Measurements from ENCODE around the gene PSD. TPM values are rescaled to one million over a fixed set of nuclear protein-coding genes. Genes with fewer than 3 reads are reported as not detected.
A peak's percentile ranks its signal among the peaks of the same experiment; 100 is the strongest.

Gene PSD
- 1 to 10 TPM; 2.0 to 2.5 TPM for total RNA-seq

DNA sequence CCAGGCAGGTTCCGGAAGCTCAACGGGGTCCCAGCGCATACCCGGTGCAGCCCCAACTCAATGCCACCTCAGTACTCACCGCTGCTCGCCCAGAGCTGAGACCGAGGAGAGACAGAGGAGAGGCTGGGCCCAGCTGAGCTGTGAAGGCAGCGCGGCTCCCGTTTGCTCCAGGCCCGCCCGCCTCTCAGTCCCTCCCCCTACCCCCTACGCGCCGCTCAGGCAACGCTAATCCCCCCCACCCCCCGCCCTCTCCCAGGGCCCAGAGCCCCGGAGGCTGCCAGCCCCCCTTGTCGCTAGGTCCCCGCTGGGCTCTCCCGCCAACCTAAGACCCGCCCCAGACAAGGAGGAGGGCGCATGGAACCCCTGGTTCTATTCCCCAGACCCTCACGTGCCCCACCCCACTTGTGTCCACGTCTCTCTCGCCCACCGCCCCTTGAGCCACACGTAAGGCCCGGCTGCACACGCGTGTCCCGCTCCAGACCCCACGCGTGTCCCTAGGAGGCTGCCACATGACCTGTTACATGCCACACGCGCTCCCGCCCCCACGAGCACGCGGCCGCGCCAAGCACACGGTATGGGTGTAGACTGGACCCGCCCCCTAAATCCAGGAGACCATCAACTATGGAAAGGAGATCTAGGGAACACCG lies at the start of gene PSD:
Gene PSD, minus strand, starts transcription at position 164 of the 647 bp plus-strand sequence. CDS start 1,747 bp downstream, outside the sequence.

DNA sequence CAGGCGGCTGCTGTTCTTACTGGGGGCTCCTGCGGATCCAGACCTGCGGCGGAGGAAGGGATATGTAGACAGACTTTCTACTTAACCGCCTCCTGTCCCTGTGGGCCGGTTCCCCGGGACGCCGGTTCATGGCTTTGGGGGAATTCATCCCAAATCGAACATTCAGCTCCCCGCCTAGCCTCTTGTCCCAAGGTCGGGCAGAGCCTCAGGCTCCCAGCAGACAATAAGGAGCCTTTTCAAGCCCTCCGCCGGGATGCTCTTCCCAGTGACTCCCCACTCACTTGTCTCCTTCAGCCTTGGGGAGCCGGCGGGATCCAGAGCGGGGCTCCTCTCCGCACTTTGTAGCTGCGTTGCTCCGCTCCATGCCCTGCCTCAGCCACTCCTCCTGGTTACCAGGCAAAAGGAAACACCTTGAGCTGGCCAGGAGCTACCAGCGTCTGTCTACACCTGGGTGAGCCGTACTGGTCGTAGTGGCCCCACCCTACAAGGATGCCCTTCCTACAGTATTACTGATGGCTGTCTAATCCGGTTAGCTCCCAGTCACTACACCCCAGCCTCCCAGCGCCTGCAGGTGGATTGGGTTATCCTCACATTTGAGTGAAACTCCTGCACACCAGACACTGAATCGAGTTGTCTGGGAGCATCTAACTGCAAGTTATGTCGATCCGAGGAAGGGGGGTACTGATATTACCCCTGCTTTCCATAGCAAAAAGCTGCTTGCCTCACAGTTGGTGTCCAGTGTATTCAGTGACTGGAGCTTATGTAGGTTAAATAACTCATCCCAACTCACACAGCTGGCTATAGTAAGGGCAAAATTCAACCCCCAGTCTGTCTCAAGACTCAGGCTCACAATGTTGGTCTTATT lies 32.8 kb upstream of the PSD start, which contains the start of gene C10orf95:
Gene C10orf95, minus strand, starts transcription at position 439 of the 865 bp plus-strand sequence. CDS start 450 bp downstream, outside the sequence.

DNA sequence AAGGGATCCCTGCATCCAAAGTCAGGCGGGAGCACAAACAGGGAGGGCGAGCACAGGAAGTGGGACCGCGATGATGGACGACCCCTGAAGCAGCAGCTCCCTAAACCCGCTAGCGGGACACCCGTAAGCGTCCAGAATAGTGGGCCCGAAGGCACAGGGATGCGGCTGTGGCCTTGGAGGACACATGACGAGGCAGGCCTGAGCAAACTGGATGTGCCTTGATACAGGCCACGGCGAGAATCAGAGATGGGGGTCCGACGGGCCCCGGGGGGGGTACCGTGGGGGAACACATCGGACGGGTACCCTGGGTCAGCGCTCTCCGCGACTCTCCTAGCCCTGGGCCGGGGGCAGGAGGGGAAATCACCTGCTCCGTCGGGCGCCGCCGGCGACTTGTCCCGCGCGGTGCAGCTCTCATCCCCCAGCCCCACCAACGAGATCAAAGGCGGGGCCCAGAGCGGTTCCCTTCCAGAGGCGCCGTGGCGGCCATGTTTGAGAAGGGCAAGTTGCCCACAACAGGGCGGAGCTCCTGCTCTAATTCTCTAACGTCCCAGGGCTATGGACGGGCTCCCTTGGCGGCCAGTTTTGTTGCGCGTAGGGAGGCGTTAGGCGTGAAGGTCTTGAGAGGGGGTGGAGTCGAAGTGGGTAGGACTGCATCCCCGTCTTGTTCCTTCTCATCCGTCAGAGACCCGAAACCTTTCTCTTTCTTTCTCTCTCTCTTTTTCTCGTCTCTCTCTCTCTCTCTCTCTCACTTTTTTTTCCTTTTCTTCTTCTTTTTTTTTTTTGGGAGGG lies 13.8 kb upstream of the PSD start, which contains the start of gene CUEDC2:
Gene CUEDC2, minus strand, starts transcription at position 413 of the 789 bp plus-strand sequence. CDS start 7,386 bp downstream, outside the sequence.

DNA sequence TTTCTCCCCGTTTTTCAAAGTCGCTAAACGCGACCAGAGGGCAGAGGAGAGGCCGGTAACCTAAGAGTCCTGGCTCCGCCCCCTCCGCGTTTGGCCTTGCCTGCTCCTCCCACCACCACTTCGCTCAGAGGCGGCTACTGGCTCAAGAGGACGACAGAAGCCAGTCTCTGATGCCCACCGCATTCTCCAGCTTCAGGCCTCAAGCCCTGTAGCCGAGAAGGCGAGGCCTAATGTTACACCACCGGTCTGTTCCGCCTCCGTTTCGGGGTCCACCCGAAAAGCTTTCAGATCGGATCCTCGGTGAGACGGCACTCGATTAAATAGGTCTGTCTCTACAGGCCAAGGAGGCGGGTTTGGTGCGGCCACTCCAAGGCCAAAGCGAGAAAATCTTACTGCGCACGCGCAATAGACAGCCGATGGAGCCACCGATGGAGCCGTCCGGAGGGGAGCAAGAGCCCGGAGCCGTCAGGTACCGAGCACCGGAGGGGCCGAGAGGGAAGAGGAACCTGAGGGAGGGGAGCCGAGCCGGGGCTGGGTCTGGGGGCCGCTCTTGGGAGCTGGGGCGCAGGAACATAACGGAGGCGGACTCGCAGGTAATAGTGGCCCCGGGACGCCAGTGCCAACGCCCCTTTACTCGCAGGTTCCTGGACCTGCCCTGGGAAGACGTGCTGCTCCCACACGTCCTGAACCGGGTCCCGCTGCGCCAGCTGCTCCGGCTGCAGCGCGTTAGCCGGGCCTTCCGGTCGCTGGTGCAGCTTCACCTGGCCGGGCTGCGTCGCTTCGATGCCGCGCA lies 2.3 kb upstream of the PSD start, which contains the start of gene FBXL15:
Gene FBXL15, plus strand, starts transcription at position 123 of the 793 bp plus-strand sequence. Its CDS starts 294 bp downstream, at position 417.

DNA sequence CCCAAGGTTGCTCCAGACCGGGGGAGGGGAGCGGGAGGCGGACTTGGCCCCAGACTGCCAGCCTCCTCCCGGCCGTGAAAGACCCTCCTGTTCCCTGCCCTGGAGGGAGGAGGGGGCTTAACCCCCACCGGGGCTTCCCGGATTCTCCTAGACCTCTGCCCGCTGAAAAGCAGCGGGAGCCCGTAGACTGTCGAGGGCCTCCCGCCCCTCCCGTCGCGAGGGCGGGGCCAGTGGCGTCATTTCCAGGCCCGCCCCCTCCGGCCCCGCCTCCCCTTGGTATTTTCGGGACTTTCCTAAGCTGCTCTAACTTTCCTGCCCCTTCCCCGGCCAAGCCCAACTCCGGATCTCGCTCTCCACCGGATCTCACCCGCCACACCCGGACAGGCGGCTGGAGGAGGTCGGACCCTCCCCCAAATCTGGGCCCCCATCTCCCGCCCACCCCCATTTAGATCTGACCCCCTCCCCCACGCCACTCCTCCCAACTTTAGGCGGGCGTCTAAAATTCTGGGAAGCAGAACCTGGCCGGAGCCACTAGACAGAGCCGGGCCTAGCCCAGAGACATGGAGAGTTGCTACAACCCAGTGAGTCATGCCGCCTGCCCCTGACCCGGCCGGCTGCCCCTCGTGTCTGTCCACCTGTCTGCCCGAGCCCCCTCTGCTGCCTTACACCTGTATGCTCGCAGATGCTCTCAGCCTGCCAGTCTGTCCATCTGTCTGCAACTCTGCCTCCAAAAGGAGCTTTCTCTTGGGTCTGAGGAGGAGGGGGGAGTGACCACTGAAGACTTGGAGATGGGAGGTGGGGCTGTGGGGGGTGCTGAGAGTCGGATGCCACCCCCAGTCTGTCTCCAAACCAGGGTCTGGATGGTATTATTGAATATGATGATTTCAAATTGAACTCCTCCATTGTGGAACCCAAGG lies 22.9 kb downstream of the PSD start, which contains the start of gene NFKB2:
Gene NFKB2, plus strand, starts transcription at position 306 of the 917 bp plus-strand sequence. Its CDS starts 255 bp downstream, at position 561.

Small RNA genes within 50 kb of the gene (microRNA-seq; reads per million reads assigned to microRNA genes)
- 6,533 reads per million, percentile 96 among the genes with 10 or more reads in this experiment for gene MIR146B (ENCODE audit: borderline microRNAs expressed, borderline replicate concordance)

Other genes starting within 250 kb of the PSD start
- not detected for gene ELOVL3, start 192.5 kb downstream of the PSD start, total RNA-seq
- gene PITX3, start 177.3 kb downstream of the PSD start, total RNA-seq: not detected
- gene GBF1, start 173.3 kb downstream of the PSD start, total RNA-seq: 10 to 100 TPM; 36.8 to 37.7 TPM
- gene NFKB2, start 23.1 kb downstream of the PSD start, total RNA-seq: 100 to 1,000 TPM; 118 TPM
- 10 to 100 TPM; 11.0 to 12.6 TPM for gene FBXL15, start 2.1 kb upstream of the PSD start, total RNA-seq
- 10 to 100 TPM; 61.6 to 62.6 TPM for gene CUEDC2, start 13.8 kb upstream of the PSD start, total RNA-seq
- gene C10orf95, start 32.8 kb upstream of the PSD start, total RNA-seq: under 1 TPM; 0.30 to 0.41 TPM
- 10 to 100 TPM; 60.4 to 67.5 TPM for gene ACTR1A, start 83.9 kb upstream of the PSD start, total RNA-seq
- 10 to 100 TPM; 12.0 to 12.3 TPM for gene SUFU, start 85.2 kb upstream of the PSD start, total RNA-seq
- 10 to 100 TPM; 39.4 to 41.1 TPM for gene TRIM8, start 225.7 kb upstream of the PSD start, total RNA-seq

All from activated naive CD4-positive, alpha-beta T cell treated with anti-CD3 and anti-CD28 coated beads, Interleukin-2, amount 10 ng/mL, durations not matched to agents 5 hours and 36 hours (primary cell).